ENCODE results near the gene MTR. TPM values are rescaled to one million over a fixed set of nuclear protein-coding genes. Genes with fewer than 3 reads are reported as not detected.

The MTR gene
- total RNA-seq, 6 donors from 2014 or later = 21.0 to 44.0 (median 29.3) TPM

- 79 to 92% methylated on average over 5 of the region's 5 CpGs for WGBS, 2 donors
- H3K4me3 ChIP-seq = no peak overlapping the region
- ATAC-seq (ENCODE audit: low FRiP score in 2 of 2) = no peak
- no peaks in the 10 kb centered on the region for H3K4me1 ChIP-seq
- H3K27ac ChIP-seq = no peak overlapping the region
- no peak for TF ChIP-seq POLR2AphosphoS5 (IDR thresholded peaks at IDR 0.05)
- no peaks in the 10 kb centered on the region for H3K36me3 ChIP-seq
- H3K9me3 ChIP-seq = no peaks in the 10 kb centered on the region
- no peaks in the 10 kb centered on the region for H3K27me3 ChIP-seq
- no peak for DNase-seq
Measured at GRCh38 chr1:236950365-236950764, 155.3 kb downstream of the MTR start.

GRCh38 chr1:236951672-236952071 lies 156.6 kb downstream of the MTR start:
- Histone ChIP-seq H3K27me3 (no peaks in the 10 kb centered on the region), H3K27ac (no peak overlapping the region), H3K36me3 (no peaks in the 10 kb centered on the region), H3K4me3 (no peak overlapping the region), H3K9me3 (no peaks in the 10 kb centered on the region), H3K4me1 (no peaks in the 10 kb centered on the region)
- TF ChIP-seq POLR2A (IDR thresholded peaks at IDR 0.05) (no peak), POLR2AphosphoS5 (IDR thresholded peaks at IDR 0.05) (no peak)
- DNase-seq (no peak), ATAC-seq (ENCODE audit: low FRiP score in 2 of 2) (no peak)
- 50 to 53% methylated on average over 7 of the region's 7 CpGs for WGBS, 2 donors

GRCh38 chr1:236952246-236953003 lies 157.3 kb downstream of the MTR start:
- no peak overlapping the region for H3K27ac ChIP-seq
- no peak overlapping the region for H3K4me3 ChIP-seq
- ATAC-seq (ENCODE audit: low FRiP score in 2 of 2) = no peak
- no peaks in the 10 kb centered on the region for H3K27me3 ChIP-seq
- WGBS, 2 donors = 46 to 52% methylated on average over 9 of the region's 9 CpGs
- TF ChIP-seq POLR2A (IDR thresholded peaks at IDR 0.05) = no peak
- no peak for TF ChIP-seq EP300 (IDR thresholded peaks at IDR 0.05)
- no peak for TF ChIP-seq POLR2AphosphoS5 (IDR thresholded peaks at IDR 0.05)
- TF ChIP-seq, protein P1, sequence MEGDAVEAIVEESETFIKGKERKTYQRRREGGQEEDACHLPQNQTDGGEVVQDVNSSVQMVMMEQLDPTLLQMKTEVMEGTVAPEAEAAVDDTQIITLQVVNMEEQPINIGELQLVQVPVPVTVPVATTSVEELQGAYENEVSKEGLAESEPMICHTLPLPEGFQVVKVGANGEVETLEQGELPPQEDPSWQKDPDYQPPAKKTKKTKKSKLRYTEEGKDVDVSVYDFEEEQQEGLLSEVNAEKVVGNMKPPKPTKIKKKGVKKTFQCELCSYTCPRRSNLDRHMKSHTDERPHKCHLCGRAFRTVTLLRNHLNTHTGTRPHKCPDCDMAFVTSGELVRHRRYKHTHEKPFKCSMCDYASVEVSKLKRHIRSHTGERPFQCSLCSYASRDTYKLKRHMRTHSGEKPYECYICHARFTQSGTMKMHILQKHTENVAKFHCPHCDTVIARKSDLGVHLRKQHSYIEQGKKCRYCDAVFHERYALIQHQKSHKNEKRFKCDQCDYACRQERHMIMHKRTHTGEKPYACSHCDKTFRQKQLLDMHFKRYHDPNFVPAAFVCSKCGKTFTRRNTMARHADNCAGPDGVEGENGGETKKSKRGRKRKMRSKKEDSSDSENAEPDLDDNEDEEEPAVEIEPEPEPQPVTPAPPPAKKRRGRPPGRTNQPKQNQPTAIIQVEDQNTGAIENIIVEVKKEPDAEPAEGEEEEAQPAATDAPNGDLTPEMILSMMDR (IDR thresholded peaks at IDR 0.05) = no peak
- H3K4me1 ChIP-seq = no peaks in the 10 kb centered on the region
- H3K36me3 ChIP-seq = no peaks in the 10 kb centered on the region
- H3K9me3 ChIP-seq = no peaks in the 10 kb centered on the region
- DNase-seq = no peak

GRCh38 chr1:236953151-236953700 lies 158.1 kb downstream of the MTR start:
- H3K27ac ChIP-seq = no peak overlapping the region
- no peak for TF ChIP-seq EP300 (IDR thresholded peaks at IDR 0.05)
- TF ChIP-seq POLR2A (IDR thresholded peaks at IDR 0.05) = no peak
- TF ChIP-seq, protein P1 (IDR thresholded peaks at IDR 0.05) = no peak
- TF ChIP-seq POLR2AphosphoS5 (IDR thresholded peaks at IDR 0.05) = no peak
- no peak overlapping the region for H3K4me3 ChIP-seq
- WGBS, 2 donors = 72 to 77% methylated on average over 2 of the region's 2 CpGs
- H3K27me3 ChIP-seq = no peaks in the 10 kb centered on the region
- H3K4me1 ChIP-seq = no peaks in the 10 kb centered on the region
- H3K9me3 ChIP-seq = no peaks in the 10 kb centered on the region
- no peaks in the 10 kb centered on the region for H3K36me3 ChIP-seq
- ATAC-seq (ENCODE audit: low FRiP score in 2 of 2) (no peak), DNase-seq (no peak)

Other genes with a start within 250 kb of the MTR start
- 10 to 100 TPM in 5 of 6 donors, 1 to 10 TPM in 1; 9.0 to 27.5 (median 18.5) TPM for gene HEATR1, start 190.8 kb upstream of the MTR start, total RNA-seq
- 10 to 100 TPM in 2 of 6 donors, 1 to 10 TPM in 4; 1.4 to 11.5 (median 2.3) TPM for gene ACTN2, start 108.8 kb upstream of the MTR start, total RNA-seq
- gene MT1HL1, start 209.1 kb downstream of the MTR start, total RNA-seq = not detected
- gene RYR2, start 246.9 kb downstream of the MTR start, total RNA-seq = 10 to 100 TPM in 1 of 6 donors, 1 to 10 TPM in 5; 1.8 to 23.0 (median 3.7) TPM